ENCODE data around the gene KRTAP4-8.

The KRTAP4-8 gene

GRCh38 chr17:41076788-41077187 lies 21.2 kb downstream of the KRTAP4-8 start:
- Histone ChIP-seq H3K4me1 (ENCODE audit: control insufficient read depth, low read depth, low read length) (no peaks in the 10 kb centered on the region), H3K79me2 (ENCODE audit: control insufficient read depth, insufficient read depth, low read length) (no peaks in the 10 kb centered on the region), H3K4ac (ENCODE audit: low read depth, low read length) (no peak overlapping the region), H3K27ac (ENCODE audit: low read depth, low read length) (no peak overlapping the region), H2BK120ac (ENCODE audit: low read depth, low read length) (no peak overlapping the region), H3K56ac (ENCODE audit: low read length) (no peak overlapping the region), H2BK5ac (ENCODE audit: low read length) (no peak overlapping the region), H2BK15ac (replicated peaks; ENCODE audit: low read depth) (no peak overlapping the region), H3K23ac (ENCODE audit: low read length) (no peak overlapping the region), H3K27me3 (ENCODE audit: insufficient read depth, low read length, poor library complexity) (no peaks in the 10 kb centered on the region), H3K9ac (ENCODE audit: low read length) (no peak overlapping the region), H4K8ac (ENCODE audit: low read depth, low read length) (no peak overlapping the region), H3K79me1 (ENCODE audit: low read length) (no peaks in the 10 kb centered on the region), H2AK5ac (ENCODE audit: low read length) (no peak overlapping the region), H4K5ac (ENCODE audit: low read length) (no peak overlapping the region), H3K18ac (ENCODE audit: low read length) (no peak overlapping the region), H3K36me3 (ENCODE audit: control insufficient read depth, insufficient read depth, low read length) (no peaks in the 10 kb centered on the region), H3K4me3 (ENCODE audit: low read length) (no peak overlapping the region), H3K4me2 (ENCODE audit: low read length) (no peak overlapping the region)
- no peak for DNase-seq

GRCh38 chr17:41073676-41074075 lies 24.3 kb downstream of the KRTAP4-8 start:
- H3K4ac ChIP-seq (ENCODE audit: low read depth, low read length) = no peak overlapping the region
- no peak overlapping the region for H3K23ac ChIP-seq (ENCODE audit: low read length)
- no peak overlapping the region for H2BK15ac ChIP-seq (replicated peaks; ENCODE audit: low read depth)
- no peak overlapping the region for H3K56ac ChIP-seq (ENCODE audit: low read length)
- no peak overlapping the region for H2AK5ac ChIP-seq (ENCODE audit: low read length)
- no peak overlapping the region for H4K8ac ChIP-seq (ENCODE audit: low read depth, low read length)
- no peak overlapping the region for H3K9ac ChIP-seq (ENCODE audit: low read length)
- H3K4me2 ChIP-seq (ENCODE audit: low read length) = no peak overlapping the region
- H2BK5ac ChIP-seq (ENCODE audit: low read length) = no peak overlapping the region
- H3K79me2 ChIP-seq (ENCODE audit: control insufficient read depth, insufficient read depth, low read length) = no peaks in the 10 kb centered on the region
- H4K5ac ChIP-seq (ENCODE audit: low read length) = no peak overlapping the region
- H3K36me3 ChIP-seq (ENCODE audit: control insufficient read depth, insufficient read depth, low read length) = no peaks in the 10 kb centered on the region
- H3K4me1 ChIP-seq (ENCODE audit: control insufficient read depth, low read depth, low read length) = no peaks in the 10 kb centered on the region
- no peak overlapping the region for H3K18ac ChIP-seq (ENCODE audit: low read length)
- no peak for DNase-seq
- no peak overlapping the region for H3K4me3 ChIP-seq (ENCODE audit: low read length)
- no CpG with 5 or more reads among the region's 2 CpGs for WGBS (ENCODE audit: extremely low coverage, insufficient coverage, low lambda C conversion rate)
- H3K79me1 ChIP-seq (ENCODE audit: low read length) = no peaks in the 10 kb centered on the region
- H2BK120ac ChIP-seq (ENCODE audit: low read depth, low read length) = no peak overlapping the region
- no peak overlapping the region for H3K27ac ChIP-seq (ENCODE audit: low read depth, low read length)
- no peaks in the 10 kb centered on the region for H3K27me3 ChIP-seq (ENCODE audit: insufficient read depth, low read length, poor library complexity)

GRCh38 chr17:41071606-41072360 lies 26.2 kb downstream of the KRTAP4-8 start:
- Histone ChIP-seq H3K79me2 (ENCODE audit: control insufficient read depth, insufficient read depth, low read length) (no peaks in the 10 kb centered on the region), H3K9ac (ENCODE audit: low read length) (no peak overlapping the region), H3K4ac (ENCODE audit: low read depth, low read length) (no peak overlapping the region), H3K4me1 (ENCODE audit: control insufficient read depth, low read depth, low read length) (no peaks in the 10 kb centered on the region), H3K27ac (ENCODE audit: low read depth, low read length) (no peak overlapping the region), H2AK5ac (ENCODE audit: low read length) (no peak overlapping the region), H3K4me3 (ENCODE audit: low read length) (no peak overlapping the region), H3K36me3 (ENCODE audit: control insufficient read depth, insufficient read depth, low read length) (no peaks in the 10 kb centered on the region), H3K56ac (ENCODE audit: low read length) (no peak overlapping the region), H2BK120ac (ENCODE audit: low read depth, low read length) (no peak overlapping the region), H3K79me1 (ENCODE audit: low read length) (no peaks in the 10 kb centered on the region), H4K8ac (ENCODE audit: low read depth, low read length) (no peak overlapping the region), H3K23ac (ENCODE audit: low read length) (no peak overlapping the region), H3K4me2 (ENCODE audit: low read length) (no peak overlapping the region), H4K5ac (ENCODE audit: low read length) (no peak overlapping the region), H3K27me3 (ENCODE audit: insufficient read depth, low read length, poor library complexity) (no peaks in the 10 kb centered on the region), H2BK5ac (ENCODE audit: low read length) (no peak overlapping the region), H2BK15ac (replicated peaks; ENCODE audit: low read depth) (no peak overlapping the region), H3K18ac (ENCODE audit: low read length) (no peak overlapping the region)
- WGBS (ENCODE audit: extremely low coverage, insufficient coverage, low lambda C conversion rate) = no CpG with 5 or more reads among the region's 5 CpGs
- no peak for DNase-seq

GRCh38 chr17:41069031-41069430 lies 28.9 kb downstream of the KRTAP4-8 start:
- H3K36me3 ChIP-seq (ENCODE audit: control insufficient read depth, insufficient read depth, low read length) = no peaks in the 10 kb centered on the region
- H2BK120ac ChIP-seq (ENCODE audit: low read depth, low read length) = no peak overlapping the region
- no peak overlapping the region for H2BK15ac ChIP-seq (replicated peaks; ENCODE audit: low read depth)
- no peak overlapping the region for H3K4me3 ChIP-seq (ENCODE audit: low read length)
- H4K5ac ChIP-seq (ENCODE audit: low read length) = no peak overlapping the region
- no peaks in the 10 kb centered on the region for H3K4me1 ChIP-seq (ENCODE audit: control insufficient read depth, low read depth, low read length)
- H2BK5ac ChIP-seq (ENCODE audit: low read length) = no peak overlapping the region
- H3K56ac ChIP-seq (ENCODE audit: low read length) = no peak overlapping the region
- H3K9ac ChIP-seq (ENCODE audit: low read length) = no peak overlapping the region
- WGBS (ENCODE audit: extremely low coverage, insufficient coverage, low lambda C conversion rate) = no CpG with 5 or more reads among the region's 3 CpGs
- H4K8ac ChIP-seq (ENCODE audit: low read depth, low read length) = no peak overlapping the region
- H3K79me2 ChIP-seq (ENCODE audit: control insufficient read depth, insufficient read depth, low read length) = no peaks in the 10 kb centered on the region
- H3K18ac ChIP-seq (ENCODE audit: low read length) = no peak overlapping the region
- H3K4ac ChIP-seq (ENCODE audit: low read depth, low read length) = no peak overlapping the region
- no peak overlapping the region for H2AK5ac ChIP-seq (ENCODE audit: low read length)
- no peaks in the 10 kb centered on the region for H3K79me1 ChIP-seq (ENCODE audit: low read length)
- no peak overlapping the region for H3K4me2 ChIP-seq (ENCODE audit: low read length)
- no peak overlapping the region for H3K27ac ChIP-seq (ENCODE audit: low read depth, low read length)
- H3K27me3 ChIP-seq (ENCODE audit: insufficient read depth, low read length, poor library complexity) = no peaks in the 10 kb centered on the region
- no peak for DNase-seq
- no peak overlapping the region for H3K23ac ChIP-seq (ENCODE audit: low read length)

GRCh38 chr17:41067281-41067680 lies 30.7 kb downstream of the KRTAP4-8 start:
- H3K79me1 ChIP-seq (ENCODE audit: low read length) = no peaks in the 10 kb centered on the region
- no peak overlapping the region for H3K4me2 ChIP-seq (ENCODE audit: low read length)
- H3K4me1 ChIP-seq (ENCODE audit: control insufficient read depth, low read depth, low read length) = no peaks in the 10 kb centered on the region
- no peak for DNase-seq
- no peak overlapping the region for H2BK5ac ChIP-seq (ENCODE audit: low read length)
- no peak overlapping the region for H3K18ac ChIP-seq (ENCODE audit: low read length)
- no peak overlapping the region for H3K27ac ChIP-seq (ENCODE audit: low read depth, low read length)
- H4K8ac ChIP-seq (ENCODE audit: low read depth, low read length) = no peak overlapping the region
- no peak overlapping the region for H4K5ac ChIP-seq (ENCODE audit: low read length)
- no peaks in the 10 kb centered on the region for H3K36me3 ChIP-seq (ENCODE audit: control insufficient read depth, insufficient read depth, low read length)
- no peak overlapping the region for H2BK120ac ChIP-seq (ENCODE audit: low read depth, low read length)
- no peak overlapping the region for H3K4me3 ChIP-seq (ENCODE audit: low read length)
- H3K4ac ChIP-seq (ENCODE audit: low read depth, low read length) = no peak overlapping the region
- no peak overlapping the region for H3K9ac ChIP-seq (ENCODE audit: low read length)
- H3K79me2 ChIP-seq (ENCODE audit: control insufficient read depth, insufficient read depth, low read length) = no peaks in the 10 kb centered on the region
- H2BK15ac ChIP-seq (replicated peaks; ENCODE audit: low read depth) = no peak overlapping the region
- H3K56ac ChIP-seq (ENCODE audit: low read length) = no peak overlapping the region
- H2AK5ac ChIP-seq (ENCODE audit: low read length) = no peak overlapping the region
- H3K23ac ChIP-seq (ENCODE audit: low read length) = no peak overlapping the region
- no peaks in the 10 kb centered on the region for H3K27me3 ChIP-seq (ENCODE audit: insufficient read depth, low read length, poor library complexity)

Measured in mesendoderm (in vitro differentiated cells).